Vagina (tissue), 2 donors: Measurements from ENCODE around the gene KCNJ10.

Experiments
- CTCF ChIP-seq, 3 experiments: fragments of 450-650 bp in 2 of 3; fragments of 200-600 bp in 1 of 3; sonication (generic) in 1 of 3; IDR thresholded peaks; one replicate each; pipeline ENCODE4 v1.5.1; 2017 to 2019; ENCODE audit warnings: antibody characterized with exemption in 3 of 3, mild to moderate bottlenecking in 2 of 3, moderate library complexity in 2 of 3
- POLR2A ChIP-seq, 2 donors: fragments of 450-650 bp; IDR thresholded peaks; one replicate each; pipeline ENCODE4 v1.6.1; 2017; ENCODE audit warnings: antibody characterized with exemption in 2 of 2, mild to moderate bottlenecking in 2 of 2, moderate library complexity in 2 of 2
- POLR2AphosphoS5 ChIP-seq, 2 donors: sonication (generic); formaldehyde crosslinking; IDR thresholded peaks; one replicate each; pipeline ENCODE4 v1.9.0; 2017; ENCODE audit warnings: antibody characterized with exemption in 2 of 2, mild to moderate bottlenecking in 2 of 2, low read depth in 1 of 2; ENCODE audit not compliant: insufficient read depth in 1 of 2

DNA sequence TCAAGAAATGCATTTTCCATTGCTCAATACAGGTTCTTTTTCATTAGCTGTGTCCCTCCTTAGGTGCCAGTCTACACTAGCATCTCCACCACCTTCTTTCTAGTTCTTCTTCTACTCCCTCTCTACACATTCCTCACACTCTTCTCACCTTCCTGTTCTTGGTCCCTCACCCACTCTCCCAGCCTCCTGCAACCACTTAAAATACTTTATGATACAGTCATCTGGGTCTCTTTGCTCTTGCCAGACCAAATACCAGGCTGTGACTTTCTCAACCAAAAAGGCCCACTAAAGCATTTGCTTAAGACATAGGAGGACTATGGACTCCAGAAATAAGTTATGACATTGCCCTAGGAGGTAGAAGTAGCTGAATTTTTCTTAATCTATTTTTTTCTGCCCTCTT is 73.3 kb downstream of the KCNJ10 start:
- TF ChIP-seq CTCF (IDR thresholded peaks at IDR 0.05) (no peak), POLR2AphosphoS5 (IDR thresholded peaks at IDR 0.05; ENCODE audit: insufficient read depth in 1 of 2, low read depth in 1 of 2) (no peak), POLR2A (IDR thresholded peaks at IDR 0.05) (no peak)
